Hepatic stellate cell (primary cell): Measurements from ENCODE around the gene TOMM22.

Experiments used
- DNase-seq: peaks from one replicate; pipeline ENCODE4 v3.0.0; 2011; ENCODE audit warnings: low spot score

Gene TOMM22

DNA sequence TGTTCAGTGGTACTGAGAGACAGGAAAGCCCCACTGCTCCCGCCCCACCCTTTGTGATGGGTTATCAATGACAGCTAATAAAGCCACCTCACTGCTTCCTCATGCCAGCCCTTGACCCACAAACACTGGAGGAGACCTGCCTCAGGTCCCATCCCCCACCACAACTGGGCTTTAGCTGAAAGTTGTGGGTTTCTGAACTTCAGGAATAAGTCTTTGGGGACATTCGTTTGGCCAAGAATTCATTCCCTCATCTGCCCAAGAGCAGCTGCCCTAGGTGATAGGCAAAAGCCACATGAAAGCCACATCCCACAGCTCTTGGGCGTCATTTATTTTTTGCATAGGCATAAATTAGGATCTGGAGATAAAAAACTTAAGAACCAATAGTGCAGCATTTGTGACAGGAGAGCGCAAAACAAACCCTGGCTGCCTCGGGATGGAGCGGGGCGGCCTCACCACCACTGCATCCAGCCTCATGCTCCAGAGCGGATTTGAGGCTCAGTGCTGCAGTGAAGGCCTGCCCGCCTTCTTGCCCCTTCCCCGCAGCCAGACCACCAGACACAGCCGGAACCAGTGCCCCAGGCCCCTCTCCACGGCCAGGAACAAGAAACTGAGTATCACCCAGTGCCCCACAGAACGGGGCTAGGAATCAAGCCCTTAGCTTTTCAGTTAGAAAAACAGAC, 52.8 kb downstream of the TOMM22 start:
- DNase-seq: no peak
